IMR-90 (cell line): ENCODE results near the gene NDUFB10. TPM values are rescaled to one million over a fixed set of nuclear protein-coding genes. Genes with fewer than 3 reads are reported as not detected.

Experiments used
- ATAC-seq: fragments of 200-7000 bp; cut with Tn5 transposase; 2 replicates; pipeline ENCODE4 v1.9.1; 2020; ENCODE audit warnings: low read depth, mild to moderate bottlenecking, moderate library complexity
- BruUV-seq: library from RNA; stranded (reverse); fragments of 400-500 nt; replicated peaks from 2 replicates; lab custom pipeline; 2021; lab: Mats Ljungman, UMichigan
- CTCF ChIA-PET: fragments of 300-600 bp; formaldehyde crosslinking; extraction: SDS; loops from one replicate; lab custom pipeline; 2021; ENCODE audit warnings: antibody characterized with exemption; lab: Yijun Ruan, JAX
- POLR2A ChIA-PET: fragments of 300-600 bp; sonication (Branson Sonifier 250); formaldehyde crosslinking; loops from one replicate; lab custom pipeline; 2022; ENCODE audit warnings: antibody characterized with exemption; ENCODE audit not compliant: unreplicated experiment; lab: Charles Lee
- DNase-seq: peaks from one replicate; pipeline ENCODE4 v3.0.0; 2013
- H2AFZ ChIP-seq: replicated peaks from 2 replicates; pipeline ENCODE3; 2013; ENCODE audit warnings: low read length, mild to moderate bottlenecking; ENCODE audit not compliant: poor library complexity
- H2AK5ac ChIP-seq: 2 replicates; pipeline ENCODE4 v1.6.1; 2013; ENCODE audit warnings: low read depth, low read length, inconsistent platforms
- H2AK9ac ChIP-seq: replicated peaks from 2 replicates; pipeline ENCODE3; 2013; ENCODE audit warnings: mild to moderate bottlenecking, low read depth, low read length, moderate library complexity; ENCODE audit not compliant: poor library complexity
- H2BK120ac ChIP-seq: 2 replicates; pipeline ENCODE4 v1.6.1; 2013; ENCODE audit warnings: low read depth, low read length, inconsistent platforms
- H2BK15ac ChIP-seq: 3 replicates; pipeline ENCODE4 v1.6.1; 2013; ENCODE audit warnings: low read depth, low read length, inconsistent platforms
- H2BK20ac ChIP-seq: 2 replicates; pipeline ENCODE4 v1.6.1; 2013; ENCODE audit warnings: low read depth, mild to moderate bottlenecking, inconsistent platforms, low read length, moderate library complexity
- H2BK5ac ChIP-seq: 2 replicates; pipeline ENCODE4 v1.6.1; 2013; ENCODE audit warnings: mild to moderate bottlenecking, low read depth, low read length, inconsistent platforms; ENCODE audit not compliant: poor library complexity, severe bottlenecking
- H3K14ac ChIP-seq: replicated peaks from 2 replicates; pipeline ENCODE4 v1.6.1; 2013; ENCODE audit warnings: low read depth, low read length, inconsistent platforms
- H3K18ac ChIP-seq: 2 replicates; pipeline ENCODE4 v1.6.1; 2013; ENCODE audit warnings: low read depth, low read length, control low read depth
- H3K23ac ChIP-seq: 2 replicates; pipeline ENCODE4 v1.6.1; 2013; ENCODE audit warnings: low read depth, low read length, inconsistent platforms
- H3K27ac ChIP-seq: 2 replicates; pipeline ENCODE4 v1.5.1; 2013; ENCODE audit warnings: mild to moderate bottlenecking, control low read depth, low read length; ENCODE audit not compliant: insufficient read depth
- H3K27me3 ChIP-seq: 2 replicates; pipeline ENCODE4 v1.6.1; 2013; ENCODE audit warnings: low read length; ENCODE audit not compliant: control insufficient read depth, insufficient read depth
- H3K36me3 ChIP-seq: 2 replicates; pipeline ENCODE4 v1.6.1; 2013; ENCODE audit warnings: low read length, mixed read lengths; ENCODE audit not compliant: control insufficient read depth, insufficient read depth
- H3K4ac ChIP-seq: 2 replicates; pipeline ENCODE4 v1.6.1; 2013; ENCODE audit warnings: low read depth, low read length, inconsistent platforms
- H3K4me1 ChIP-seq: 2 replicates; pipeline ENCODE4 v1.6.1; 2013; ENCODE audit warnings: low read length, mixed read lengths; ENCODE audit not compliant: control insufficient read depth, insufficient read depth
- H3K4me2 ChIP-seq: 2 replicates; pipeline ENCODE4 v1.6.1; 2013; ENCODE audit warnings: low read depth, mild to moderate bottlenecking, control low read depth, low read length, moderate library complexity
- H3K4me3 ChIP-seq: 2 replicates; pipeline ENCODE4 v1.5.1; 2013; ENCODE audit warnings: low read depth, mild to moderate bottlenecking, control low read depth, low read length, moderate library complexity; ENCODE audit not compliant: insufficient read depth
- H3K56ac ChIP-seq: 2 replicates; pipeline ENCODE4 v1.6.1; 2013; ENCODE audit warnings: low read length, inconsistent platforms; ENCODE audit not compliant: insufficient read depth; ENCODE audit errors: extremely low read depth
- H3K79me1 ChIP-seq, 2 experiments: 2 replicates each; pipeline ENCODE4 v1.6.1; 2013; ENCODE audit warnings: low read length in 2 of 2, inconsistent platforms in 1 of 2, low read depth in 1 of 2
- H3K9ac ChIP-seq: 2 replicates; pipeline ENCODE4 v1.6.1; 2013; ENCODE audit warnings: low read depth, low read length, control low read depth
- H3K9me1 ChIP-seq: 2 replicates; pipeline ENCODE4 v1.6.1; 2013; ENCODE audit warnings: low read length, inconsistent platforms; ENCODE audit not compliant: insufficient read depth
- H3K9me3 ChIP-seq: 2 replicates; pipeline ENCODE4 v1.6.1; 2013; ENCODE audit warnings: low read length; ENCODE audit not compliant: control insufficient read depth, insufficient read depth
- H4K20me1 ChIP-seq: 2 replicates; pipeline ENCODE4 v1.6.1; 2013; ENCODE audit warnings: low read length, inconsistent platforms; ENCODE audit not compliant: insufficient read depth
- H4K5ac ChIP-seq: 2 replicates; pipeline ENCODE4 v1.6.1; 2013; ENCODE audit warnings: mild to moderate bottlenecking, low read depth, low read length, control low read depth
- H4K8ac ChIP-seq, 2 experiments: 2 replicates each; pipeline ENCODE4 v1.6.1; 2013; ENCODE audit warnings: low read depth in 2 of 2, low read length in 2 of 2, control low read depth in 1 of 2, inconsistent platforms in 1 of 2
- H4K91ac ChIP-seq: 2 replicates; pipeline ENCODE4 v1.6.1; 2013; ENCODE audit warnings: low read depth, low read length, inconsistent platforms; ENCODE audit not compliant: insufficient read depth
- BHLHE40 ChIP-seq: fragments of 150-350 bp; IDR thresholded peaks from 2 replicates; pipeline ENCODE4 v1.6.1; 2016; ENCODE audit warnings: mild to moderate bottlenecking, low read depth, low read length
- CEBPB ChIP-seq: IDR thresholded peaks from 2 replicates; pipeline ENCODE4 v1.6.1; 2012; ENCODE audit warnings: low read depth, low read length, improper control_type of control experiment
- CTCF ChIP-seq: conservative IDR thresholded peaks from 2 replicates; pipeline ENCODE4 v1.5.1; 2012; ENCODE audit warnings: mild to moderate bottlenecking, low read depth, low read length, improper control_type of control experiment
- FOS ChIP-seq: fragments of 150-350 bp; IDR thresholded peaks from 2 replicates; pipeline ENCODE4 v1.6.1; 2016; ENCODE audit warnings: low read depth, low read length
- MAFK ChIP-seq: IDR thresholded peaks from 2 replicates; pipeline ENCODE4 v1.6.1; 2012; ENCODE audit warnings: low read depth, low read length, improper control_type of control experiment
- MAZ ChIP-seq: IDR thresholded peaks from 2 replicates; pipeline ENCODE4 v1.6.1; 2012; ENCODE audit warnings: low read depth, mild to moderate bottlenecking, low read length, improper control_type of control experiment, moderate library complexity, borderline replicate concordance
- POLR2A ChIP-seq: IDR thresholded peaks from 2 replicates; pipeline ENCODE4 v1.6.1; 2012; ENCODE audit warnings: mild to moderate bottlenecking, low read depth, low read length
- RCOR1 ChIP-seq: IDR thresholded peaks from 2 replicates; pipeline ENCODE4 v1.6.1; 2012; ENCODE audit warnings: mild to moderate bottlenecking, low read length, improper control_type of control experiment; ENCODE audit not compliant: insufficient replicate concordance
- RFX5 ChIP-seq: IDR thresholded peaks from 2 replicates; pipeline ENCODE4 v1.8.0; 2012; ENCODE audit warnings: low read depth, mild to moderate bottlenecking, low read length, moderate library complexity
- WGBS, 2 experiments: methylation state at CpG; one replicate each; pipeline versions ENCODE4 v1.1.5 to v1.1.7; 2013; ENCODE audit warnings: missing lambda C conversion rate in 2 of 2; ENCODE audit not compliant: insufficient read length in 1 of 2; ENCODE audit errors: extremely low coverage in 2 of 2; 5-methylcytosine and 5-hydroxymethylcytosine counted together
- dilution Hi-C: fragments of 300-500 bp; cut with HindIII; formaldehyde crosslinking; loops from one replicate; pipeline ENCODE4 v1.14.3; 2018; ENCODE audit warnings: low sequenced_read_pairs; ENCODE audit not compliant: unreplicated experiment
- in situ Hi-C: fragments of 300-500 bp; cut with MboI; formaldehyde crosslinking; loops from 3 replicates; pipeline ENCODE4 v1.14.3; 2019; ENCODE audit warnings: low sequenced_read_pairs, inconsistent platforms, mixed read lengths
- intact Hi-C: fragments of 100-400 bp; cut with micrococcal nuclease; formaldehyde crosslinking; loops from 2 replicates; pipeline ENCODE4 v1.10.0; 2022
- polyA plus RNA-seq, 3 experiments: library from polyadenylated mRNA; depleted of rRNA; stranded (reverse); fragments of >200 nt; gene quantifications; 2 replicates each; pipeline ENCODE4 v1.2.3, GENCODE V29; 2012; ENCODE audit warnings: low replicate concordance in 1 of 3
- total RNA-seq: library from RNA; depleted of rRNA; stranded (reverse); fragments of >200 nt; gene quantifications from 2 replicates; pipeline ENCODE4 v1.2.3, GENCODE V29; 2012
- TF ChIP-seq, protein P1 (sequence below): fragments of 150-350 bp; IDR thresholded peaks from 2 replicates; pipeline ENCODE4 v1.6.1; 2017; ENCODE audit warnings: mild to moderate bottlenecking, antibody characterized with exemption, low read length, low read depth

The NDUFB10 gene
- total and polyA plus RNA-seq, 2 of the 4 experiments (the other 2 are of a cell fraction): 189 to 220 TPM

DNA sequence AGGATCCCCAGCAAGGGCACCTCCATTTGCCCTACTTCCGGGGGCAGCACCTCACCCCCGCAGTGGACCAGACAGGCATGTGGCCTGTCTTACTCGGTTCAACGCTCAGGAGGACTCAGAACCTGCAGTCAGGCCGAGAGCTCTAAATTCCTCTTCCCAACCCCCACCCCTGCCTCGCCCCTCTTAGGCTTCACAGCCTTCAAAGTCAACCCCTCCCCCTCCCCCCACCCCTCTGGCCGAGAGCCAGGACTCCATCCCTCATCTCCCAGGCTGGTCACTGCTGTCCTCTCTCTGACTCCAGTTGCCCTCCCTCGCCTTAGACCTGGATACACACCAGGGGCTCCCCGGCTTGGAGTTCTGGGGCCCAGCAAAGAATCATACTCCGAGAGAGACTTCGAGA lies 33.1 kb upstream of the NDUFB10 start:
- Histone ChIP-seq H4K5ac (no peak overlapping the region), H2BK120ac (no peak overlapping the region), H3K9ac (no peak overlapping the region), H3K27ac (no peak overlapping the region), H3K23ac (no peak overlapping the region), H3K18ac (no peak overlapping the region), H2AK9ac (no peak overlapping the region), H2BK20ac (no peak overlapping the region), H4K91ac (no peak overlapping the region), H4K8ac (no peak overlapping the region), H3K79me1 (no peaks in the 10 kb centered on the region), H3K9me3 (no peaks in the 10 kb centered on the region; the same call in 1 of the 2 replicates), H2BK15ac (no peak overlapping the region), H3K56ac (no peak overlapping the region), H3K4me3 (no peak overlapping the region), H2AK5ac (no peak overlapping the region), H3K36me3 (no peaks in the 10 kb centered on the region), H3K4ac (no peak overlapping the region), H3K9me1 (no peaks in the 10 kb centered on the region), H2BK5ac (no peak overlapping the region), H4K20me1 (no peaks in the 10 kb centered on the region), H3K27me3 (peaks cover 31% of the 10 kb centered on the region), H3K4me2 (no peak overlapping the region), H3K4me1 (no peaks in the 10 kb centered on the region), H3K14ac (no peak overlapping the region), H2AFZ (no peak overlapping the region)
- WGBS, 2 experiments: 30% methylated on average over 2 of the region's 11 CpGs; no CpG with 5 or more reads in 1 of the 2 experiments
- DNase-seq: no peak
- intact Hi-C loops (no loop called here), in situ Hi-C loops (no loop called here), dilution Hi-C loops (no loop called here)
- CTCF ChIA-PET: no interaction called here
- TF ChIP-seq RCOR1 (no peak), BHLHE40 (no peak), POLR2A (no peak), FOS (no peak), MAZ (no peak), CTCF (no peak), CEBPB (no peak), MAFK (no peak), RFX5 (no peak)
- TF ChIP-seq, protein P1, sequence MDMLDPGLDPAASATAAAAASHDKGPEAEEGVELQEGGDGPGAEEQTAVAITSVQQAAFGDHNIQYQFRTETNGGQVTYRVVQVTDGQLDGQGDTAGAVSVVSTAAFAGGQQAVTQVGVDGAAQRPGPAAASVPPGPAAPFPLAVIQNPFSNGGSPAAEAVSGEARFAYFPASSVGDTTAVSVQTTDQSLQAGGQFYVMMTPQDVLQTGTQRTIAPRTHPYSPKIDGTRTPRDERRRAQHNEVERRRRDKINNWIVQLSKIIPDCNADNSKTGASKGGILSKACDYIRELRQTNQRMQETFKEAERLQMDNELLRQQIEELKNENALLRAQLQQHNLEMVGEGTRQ: no peak
- no peak for ATAC-seq
- no TSS peak for BruUV-seq
- POLR2A ChIA-PET: interaction anchor here (0.5 kb wide), 1 partner anchor 47 kb away, joined by 4 read pairs; no protein-coding TSS in a partner anchor
